Adipose tissue (tissue), 3 donors: ENCODE data around the gene THOC7. TPM values are rescaled to one million over a fixed set of nuclear protein-coding genes. Genes with fewer than 3 reads are reported as not detected.

ENCODE experiments used
- H3K27ac ChIP-seq: one replicate; pipeline ENCODE4 v1.5.1; 2013; ENCODE audit warnings: low read depth, low read length
- WGBS, 3 donors: extraction: QIAGEN DNeasy Blood & Tissue Kit; methylation state at CpG; one replicate each; pipeline ENCODE4 v1.1.7; 2013; 5-methylcytosine and 5-hydroxymethylcytosine counted together
- polyA plus RNA-seq, 3 donors: library from polyadenylated mRNA; stranded (reverse); fragments of 200-250 nt; gene quantifications; one replicate each; pipeline ENCODE4 v1.2.3, GENCODE V29; 2013
- donor health status: healthy with polysubstance abuse.
- donor health status: Bipolar disorder and iron deficiency.
- donor health status: healthy.

The THOC7 gene
- polyA plus RNA-seq, 3 donors, result 37.1 to 106 (median 41.8) TPM

GRCh38 chr3:63855333-63855940, 8.2 kb downstream of the THOC7 start:
- WGBS, 3 donors, result 29 to 38% (median 32%) methylated on average over 1 of the region's 1 CpG
- no peak overlapping the region for H3K27ac ChIP-seq

- 91 to 95% (median 93%) methylated on average over 4 of the region's 4 CpGs for WGBS, 3 donors
- H3K27ac ChIP-seq, result no peak overlapping the region
Measured at GRCh38 chr3:63853106-63853505, 10.5 kb downstream of the THOC7 start.

- WGBS, 3 donors, result 95 to 99% (median 98%) methylated on average over 3 of the region's 3 CpGs
- H3K27ac ChIP-seq, result no peak overlapping the region
Measured at GRCh38 chr3:63851287-63851686, 12.3 kb downstream of the THOC7 start.

- WGBS, 3 donors, result 90 to 96% (median 95%) methylated on average over 4 of the region's 4 CpGs
- H3K27ac ChIP-seq, result no peak overlapping the region
Measured at GRCh38 chr3:63849175-63849574, 14.4 kb downstream of the THOC7 start.

- no peak overlapping the region for H3K27ac ChIP-seq
- 29 to 79% (median 77%) methylated on average over 1 of the region's 1 CpG for WGBS, 3 donors
Measured at GRCh38 chr3:63847718-63848450, 15.7 kb downstream of the THOC7 start.

GRCh38 chr3:63845215-63845614, 18.4 kb downstream of the THOC7 start:
- 85 to 92% (median 89%) methylated on average over 4 of the region's 4 CpGs for WGBS, 3 donors
- H3K27ac ChIP-seq, result no peak overlapping the region

GRCh38 chr3:63842127-63842526, 21.5 kb downstream of the THOC7 start:
- no peak overlapping the region for H3K27ac ChIP-seq

GRCh38 chr3:63841704-63842103, 21.9 kb downstream of the THOC7 start:
- WGBS, 3 donors, result 0 to 36% (median 0%) methylated on average over 1 of the region's 1 CpG
- no peak overlapping the region for H3K27ac ChIP-seq

GRCh38 chr3:63832395-63832794, 31.2 kb downstream of the THOC7 start:
- H3K27ac ChIP-seq, result no peak overlapping the region
- WGBS, 3 donors, result 86 to 91% (median 89%) methylated on average over 6 of the region's 6 CpGs

GRCh38 chr3:63830526-63830925, 33.1 kb downstream of the THOC7 start:
- WGBS, 3 donors, result 90 to 96% (median 93%) methylated on average over 6 of the region's 6 CpGs

GRCh38 chr3:63824309-63824708, 39.3 kb downstream of the THOC7 start:
- WGBS, 3 donors, result 82 to 86% (median 84%) methylated on average over 4 of the region's 4 CpGs
- no peak overlapping the region for H3K27ac ChIP-seq

More at GRCh38 chr3:63830526-63830925, 33.1 kb downstream of the THOC7 start:
- H3K27ac ChIP-seq, result no peak overlapping the region

GRCh38 chr3:63819151-63819398, 44.5 kb downstream of the THOC7 start, which contains the start of gene C3orf49:
C3orf49 (plus strand) TSS chr3:63819299; CDS start chr3:63819472, 173 bp downstream.
- WGBS, 3 donors, result 85 to 94% (median 94%) methylated on average over 1 of the region's 1 CpG

GRCh38 chr3:63818282-63819150, 45.1 kb downstream of the THOC7 start:
- 22 to 39% (median 33%) methylated on average over 10 of the region's 10 CpGs for WGBS, 3 donors
- no peak overlapping the region for H3K27ac ChIP-seq

More at GRCh38 chr3:63819151-63819398, 44.5 kb downstream of the THOC7 start, which contains the start of gene C3orf49:
- H3K27ac ChIP-seq, result no peak within 1 kb of the TSS

- no peak overlapping the region for H3K27ac ChIP-seq
- whole genome bisulfite sequencing, 3 donors, result 89 to 92% (median 90%) methylated on average over 5 of the region's 5 CpGs
Measured at GRCh38 chr3:63817225-63817624, 46.4 kb downstream of the THOC7 start.

GRCh38 chr3:63814237-63814636, 49.4 kb downstream of the THOC7 start:
- H3K27ac ChIP-seq, result no peak overlapping the region
- WGBS, 3 donors, result 59 to 91% (median 88%) methylated on average over 3 of the region's 3 CpGs

GRCh38 chr3:63809607-63810006, 54.0 kb downstream of the THOC7 start:
- no peak overlapping the region for H3K27ac ChIP-seq
- 84 to 91% (median 86%) methylated on average over 6 of the region's 6 CpGs for WGBS, 3 donors

- no peak overlapping the region for H3K27ac ChIP-seq
- whole genome bisulfite sequencing, 3 donors, result 63 to 85% (median 73%) methylated on average over 3 of the region's 3 CpGs
Measured at GRCh38 chr3:63808633-63809032, 55.0 kb downstream of the THOC7 start.

GRCh38 chr3:63807961-63808565, 55.5 kb downstream of the THOC7 start:
- WGBS, 3 donors, result 44 to 87% (median 44%) methylated on average over 5 of the region's 5 CpGs
- H3K27ac ChIP-seq, result no peak overlapping the region

- WGBS, 3 donors, result 76 to 94% (median 88%) methylated on average over 5 of the region's 5 CpGs
- H3K27ac ChIP-seq, result no peak overlapping the region
Measured at GRCh38 chr3:63803911-63804310, 59.7 kb downstream of the THOC7 start.
